GM19238 (cell line): Measurements from ENCODE around the gene LRGUK.

Experiments
- DNase-seq: peaks from one replicate; pipeline ENCODE4 v3.0.0; 2011; ENCODE audit warnings: low spot score; ENCODE audit not compliant: insufficient read length

The LRGUK gene

GRCh38 chr7:134298902-134299683 lies 172.0 kb downstream of the LRGUK start:
- no peak for DNase-seq

GRCh38 chr7:134300988-134301387 lies 173.8 kb downstream of the LRGUK start:
- DNase-seq: no peak

GRCh38 chr7:134301592-134301991 lies 174.5 kb downstream of the LRGUK start:
- DNase-seq: no peak

- no peak for DNase-seq
Observed at GRCh38 chr7:134302120-134302519, 175.0 kb downstream of the LRGUK start.

GRCh38 chr7:134307320-134307719 lies 180.2 kb downstream of the LRGUK start:
- DNase-seq: no peak

- no peak for DNase-seq
Observed at GRCh38 chr7:134308548-134308947, 181.4 kb downstream of the LRGUK start.

- DNase-seq: no peak
Observed at GRCh38 chr7:134311807-134312206, 184.7 kb downstream of the LRGUK start.

- no peak for DNase-seq
Observed at GRCh38 chr7:134312717-134313116, 185.6 kb downstream of the LRGUK start.

GRCh38 chr7:134313543-134313942 lies 186.4 kb downstream of the LRGUK start:
- DNase-seq: no peak
